Limb (tissue), 2 donors: ENCODE results near the gene ZFP14.
A peak's percentile ranks its signal among the peaks of the same experiment; 100 is the strongest.
"Not testable (repeated sequence)": the region's sequence is repeated elsewhere in the genome, so short reads cannot be mapped to it uniquely, and the experiment has no call there.

Experiments used
- DNase-seq, 2 donors: peaks; one replicate each; pipeline ENCODE4 v3.0.0-alpha.2; 2016; ENCODE audit errors: extremely low spot score in 2 of 2

ZFP14 gene

GRCh38 chr19:36331353-36332228, 47.4 kb downstream of the ZFP14 start:
- DNase-seq: peak; percentile 93 to 97

GRCh38 chr19:36330216-36330615, 48.8 kb downstream of the ZFP14 start:
- no peak for DNase-seq

- not testable (repeated sequence) for DNase-seq
Observed at GRCh38 chr19:36329534-36329933, 49.5 kb downstream of the ZFP14 start.

- DNase-seq: not testable (repeated sequence)
Observed at GRCh38 chr19:36326649-36327048, 52.4 kb downstream of the ZFP14 start.

GRCh38 chr19:36315164-36315563, 63.8 kb downstream of the ZFP14 start:
- DNase-seq: not testable (repeated sequence)

GRCh38 chr19:36314053-36314452, 64.9 kb downstream of the ZFP14 start:
- DNase-seq: not testable (repeated sequence)

GRCh38 chr19:36311098-36311760, 67.8 kb downstream of the ZFP14 start:
- DNase-seq: not testable (repeated sequence)

GRCh38 chr19:36310416-36310990, 68.5 kb downstream of the ZFP14 start:
- not testable (repeated sequence) for DNase-seq

- not testable (repeated sequence) for DNase-seq
Observed at GRCh38 chr19:36309759-36310158, 69.2 kb downstream of the ZFP14 start.

GRCh38 chr19:36309309-36309708, 69.7 kb downstream of the ZFP14 start:
- not testable (repeated sequence) for DNase-seq

- DNase-seq: not testable (repeated sequence)
Observed at GRCh38 chr19:36292317-36292716, 86.7 kb downstream of the ZFP14 start.
